Ovary (tissue), 9 donors: ENCODE data around the gene GTF2H1. TPM values are rescaled to one million over a fixed set of nuclear protein-coding genes. Genes with fewer than 3 reads are reported as not detected.

Experiments
- DNase-seq, 5 donors: peaks; one replicate each; pipeline ENCODE4 v3.0.0-alpha.2; 2019 to 2020
- H3K27ac ChIP-seq, 2 donors: fragments of 200-600 bp; one replicate each; pipeline versions ENCODE4 v1.5.1 to v1.8.0; 2019 to 2022
- H3K27me3 ChIP-seq: fragments of 200-600 bp; one replicate; pipeline ENCODE4 v1.8.0; 2022
- H3K36me3 ChIP-seq: fragments of 200-600 bp; sonication (generic); one replicate; pipeline ENCODE4 v1.5.1; 2019
- H3K4me1 ChIP-seq: one replicate; pipeline ENCODE4 v1.8.1; 2013; ENCODE audit warnings: mild to moderate bottlenecking, moderate library complexity; ENCODE audit not compliant: insufficient read depth
- H3K4me3 ChIP-seq: fragments of 200-600 bp; sonication (generic); one replicate; pipeline ENCODE4 v1.5.1; 2017
- H3K9me3 ChIP-seq, 2 donors: fragments of 200-600 bp in 1 of 2; sonication (generic) in 1 of 2; one replicate each; pipeline versions ENCODE4 v1.5.1 to v1.8.1; 2013 to 2019; ENCODE audit warnings: mild to moderate bottlenecking in 1 of 2, moderate library complexity in 1 of 2
- EP300 ChIP-seq: sonication (generic); formaldehyde crosslinking; IDR thresholded peaks from one replicate; pipeline ENCODE4 v1.6.1; 2017; ENCODE audit warnings: antibody characterized with exemption
- POLR2A ChIP-seq: fragments of 450-650 bp; IDR thresholded peaks from one replicate; pipeline ENCODE4 v1.6.1; 2017; ENCODE audit warnings: antibody characterized with exemption, mild to moderate bottlenecking, moderate library complexity
- WGBS, 3 donors: extraction: QIAGEN DNeasy Blood & Tissue Kit in 1 of 3; methylation state at CpG; one replicate each; pipeline versions ENCODE4 v1.1.5 to v1.1.7; 2013 to 2017; 5-methylcytosine and 5-hydroxymethylcytosine counted together
- intact Hi-C, 4 donors: fragments of 100-400 bp; cut with DNase I; formaldehyde crosslinking; loops; one replicate each; pipeline versions ENCODE4 v1.11.0 to v1.15.1; 2022 to 2023
- polyA plus RNA-seq, 2 donors: library from polyadenylated mRNA; stranded (reverse); fragments of 200-250 nt in 1 of 2; fragments of 350-450 nt in 1 of 2; fragmentation: Illumina TruSeq in 1 of 2; extraction: RNeasy Lipid Tissue Mini Kit (QIAGEN cat#74804) in 1 of 2; gene quantifications; one replicate each; pipeline ENCODE4 v1.2.3, GENCODE V29; 2013 to 2014
- total RNA-seq, 7 donors: library from RNA; depleted of rRNA in 2 of 7; stranded (reverse); fragments of >200 nt in 2 of 7; fragmentation: NEBNext Ultra II Directional in 3 of 7; extraction: Animal tissue kit (Norgen Biotek cat#: 25700) in 3 of 7; gene quantifications; one replicate each; pipeline versions ENCODE4 v1.1.0 to v1.2.4, GENCODE V29; 2016 to 2023
- TF ChIP-seq, protein P1 (sequence below), 3 donors: fragments of 450-650 bp in 2 of 3; fragments of 200-600 bp in 1 of 3; IDR thresholded peaks; one replicate each; pipeline versions ENCODE4 v1.5.1 to v1.8.0; 2016 to 2022; ENCODE audit warnings: antibody characterized with exemption in 3 of 3, mild to moderate bottlenecking in 1 of 3
- donor health status: DM: no; HTN: no; CAD: no; lungs with moderate emphysema.
- donor health status: DM: no; HTN: no; CAD: no.
- donor health status: Bipolar disorder and iron deficiency.
- donor health status: DM: yes; HTN: yes; CAD: no.
- donor health status: DM: no; HTN: no; CAD: no.
- donor health status: DM: yes; HTN: yes; CAD: no.

Gene GTF2H1
- total and polyA plus RNA-seq, 9 donors = 23.9 to 48.3 (median 38.3) TPM

DNA sequence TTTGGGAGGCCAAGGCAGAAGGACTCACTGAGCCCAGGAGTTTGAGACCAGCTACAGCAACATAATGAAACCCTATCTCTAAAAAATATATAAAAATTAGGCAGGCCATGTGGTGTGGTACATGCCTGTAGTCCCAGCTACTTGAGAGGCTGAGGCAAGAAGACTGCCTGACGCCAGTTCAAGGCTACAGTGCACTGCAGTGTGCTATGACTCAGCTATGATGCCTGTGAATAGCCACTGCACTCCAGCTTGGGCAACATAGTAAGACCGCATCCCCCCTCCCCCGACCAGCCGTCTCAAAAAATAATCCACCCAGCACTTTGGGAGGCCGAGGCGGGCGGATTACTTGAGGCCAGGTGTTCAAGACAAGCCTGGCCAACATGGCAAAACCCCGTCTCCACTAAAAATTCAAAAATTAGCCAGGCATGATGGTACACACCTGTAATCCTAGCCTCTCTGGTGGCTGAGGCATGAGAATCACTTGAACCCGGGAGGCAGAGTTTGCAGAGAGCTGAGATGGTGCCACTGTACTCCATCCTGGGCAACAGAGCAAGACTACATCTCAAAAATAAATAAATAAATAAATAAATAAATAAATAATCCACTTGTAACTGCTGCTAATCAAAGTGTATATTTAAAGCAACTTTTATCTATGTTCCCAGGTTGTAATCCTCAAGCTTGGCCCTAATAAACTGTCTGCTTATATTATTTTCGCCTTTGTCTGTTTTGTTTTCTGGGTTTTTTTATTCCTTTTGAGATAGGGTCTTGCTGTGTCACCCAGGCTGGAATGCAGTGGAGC, 8.2 kb upstream of the GTF2H1 start:
- peak; percentile 19 to 60 (median 29) for DNase-seq
- no peaks in the 10 kb centered on the region for H3K27me3 ChIP-seq
- peaks cover 18% of the 10 kb centered on the region for H3K4me1 ChIP-seq
- intact Hi-C loops = no loop called here
- peak overlapping the region in 1 of 2 donors; percentile 2 for H3K27ac ChIP-seq
- no peak overlapping the region for H3K4me3 ChIP-seq
- H3K36me3 ChIP-seq = no peaks in the 10 kb centered on the region
- no peaks in the 10 kb centered on the region for H3K9me3 ChIP-seq
- no peak for TF ChIP-seq POLR2A
- TF ChIP-seq EP300 = no peak
- TF ChIP-seq, protein P1, sequence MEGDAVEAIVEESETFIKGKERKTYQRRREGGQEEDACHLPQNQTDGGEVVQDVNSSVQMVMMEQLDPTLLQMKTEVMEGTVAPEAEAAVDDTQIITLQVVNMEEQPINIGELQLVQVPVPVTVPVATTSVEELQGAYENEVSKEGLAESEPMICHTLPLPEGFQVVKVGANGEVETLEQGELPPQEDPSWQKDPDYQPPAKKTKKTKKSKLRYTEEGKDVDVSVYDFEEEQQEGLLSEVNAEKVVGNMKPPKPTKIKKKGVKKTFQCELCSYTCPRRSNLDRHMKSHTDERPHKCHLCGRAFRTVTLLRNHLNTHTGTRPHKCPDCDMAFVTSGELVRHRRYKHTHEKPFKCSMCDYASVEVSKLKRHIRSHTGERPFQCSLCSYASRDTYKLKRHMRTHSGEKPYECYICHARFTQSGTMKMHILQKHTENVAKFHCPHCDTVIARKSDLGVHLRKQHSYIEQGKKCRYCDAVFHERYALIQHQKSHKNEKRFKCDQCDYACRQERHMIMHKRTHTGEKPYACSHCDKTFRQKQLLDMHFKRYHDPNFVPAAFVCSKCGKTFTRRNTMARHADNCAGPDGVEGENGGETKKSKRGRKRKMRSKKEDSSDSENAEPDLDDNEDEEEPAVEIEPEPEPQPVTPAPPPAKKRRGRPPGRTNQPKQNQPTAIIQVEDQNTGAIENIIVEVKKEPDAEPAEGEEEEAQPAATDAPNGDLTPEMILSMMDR (IDR thresholded peaks at IDR 0.05) = no peak
- 66 to 76% (median 76%) methylated on average over 10 of the region's 10 CpGs for WGBS, 3 donors

DNA sequence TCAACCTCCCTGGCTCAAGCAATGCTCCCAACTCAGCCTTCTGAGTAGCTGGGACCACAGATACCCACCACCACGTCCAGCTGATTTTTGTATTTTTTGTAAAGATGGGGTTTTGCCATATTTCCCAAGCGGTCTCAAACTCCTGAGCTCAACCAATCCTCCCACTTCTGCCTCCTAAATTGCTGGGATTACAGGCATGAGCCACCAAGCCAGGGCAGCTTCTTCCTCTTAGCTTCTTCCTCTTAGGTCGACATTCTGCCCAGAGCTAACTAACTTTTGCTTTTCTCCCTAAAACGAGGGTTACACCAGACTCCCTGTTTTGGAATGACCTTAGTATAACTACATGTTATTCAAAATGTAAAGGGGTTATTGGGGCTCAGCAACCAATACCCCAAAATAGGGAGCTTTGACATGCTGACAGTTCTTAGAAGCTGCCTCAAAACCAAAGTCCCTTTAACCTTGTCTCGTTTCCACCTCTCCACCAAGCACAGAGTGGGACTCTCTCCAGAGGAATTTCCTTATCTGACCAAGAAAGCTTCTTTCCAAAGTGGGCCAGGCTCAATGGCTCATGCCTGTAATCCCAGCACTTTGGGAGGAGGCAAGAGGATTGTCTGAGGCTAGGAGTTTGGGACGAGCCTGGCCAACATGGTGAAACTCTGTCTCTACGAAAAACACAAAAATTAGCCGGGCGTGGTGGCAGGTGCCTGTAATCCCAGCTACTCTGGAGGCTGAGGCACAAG, 7.4 kb upstream of the GTF2H1 start:
- Histone ChIP-seq H3K4me1 (peaks cover 18% of the 10 kb centered on the region), H3K27ac (no peak overlapping the region), H3K9me3 (no peaks in the 10 kb centered on the region), H3K27me3 (no peaks in the 10 kb centered on the region), H3K4me3 (no peak overlapping the region), H3K36me3 (no peaks in the 10 kb centered on the region)
- DNase-seq = no peak
- TF ChIP-seq POLR2A (no peak), EP300 (no peak)
- TF ChIP-seq, protein P1 (IDR thresholded peaks at IDR 0.05) = no peak
- WGBS, 3 donors = 63 to 76% (median 72%) methylated on average over 9 of the region's 9 CpGs
- intact Hi-C loops = no loop called here

GRCh38 chr11:18315893-18316292, 6.5 kb upstream of the GTF2H1 start:
- H3K4me3 ChIP-seq = no peak overlapping the region
- TF ChIP-seq, protein P1 (IDR thresholded peaks at IDR 0.05) = no peak
- no peaks in the 10 kb centered on the region for H3K9me3 ChIP-seq
- intact Hi-C loops = no loop called here
- no peaks in the 10 kb centered on the region for H3K36me3 ChIP-seq
- DNase-seq = no peak
- peaks cover 18% of the 10 kb centered on the region for H3K4me1 ChIP-seq
- H3K27me3 ChIP-seq = no peaks in the 10 kb centered on the region
- no peak overlapping the region for H3K27ac ChIP-seq
- WGBS, 3 donors = 95 to 100% (median 98%) methylated on average over 2 of the region's 2 CpGs

DNA sequence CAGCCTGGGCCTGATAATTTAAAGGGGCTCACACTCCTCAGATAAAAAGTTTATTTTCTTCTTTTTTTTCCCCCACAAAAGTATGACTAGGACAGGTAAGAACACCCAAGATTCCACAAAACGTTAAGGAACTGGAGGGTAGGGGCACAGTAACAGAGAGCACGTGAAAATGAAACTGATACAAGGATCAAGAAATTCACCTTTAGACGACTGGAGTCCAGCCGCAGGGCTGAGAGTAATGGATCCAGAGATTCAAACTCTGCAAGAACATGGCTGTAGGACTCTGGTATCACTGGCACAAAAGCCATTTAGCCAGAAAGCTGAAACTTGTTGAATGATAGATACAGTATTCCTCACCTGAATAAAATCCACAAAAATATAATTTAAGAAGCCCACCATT, 4.8 kb upstream of the GTF2H1 start:
- H3K4me3 ChIP-seq = no peak overlapping the region
- WGBS, 3 donors = 92 to 94% (median 93%) methylated on average over 4 of the region's 4 CpGs
- no peak for DNase-seq
- TF ChIP-seq, protein P1 (IDR thresholded peaks at IDR 0.05) = no peak
- TF ChIP-seq POLR2A = no peak
- TF ChIP-seq EP300 = no peak
- no peaks in the 10 kb centered on the region for H3K36me3 ChIP-seq
- peaks cover 11% of the 10 kb centered on the region for H3K4me1 ChIP-seq
- no peaks in the 10 kb centered on the region for H3K27me3 ChIP-seq
- no peak overlapping the region for H3K27ac ChIP-seq
- intact Hi-C loops = no loop called here
- H3K9me3 ChIP-seq = no peaks in the 10 kb centered on the region
